AG09319 (cell line): Measurements from ENCODE around the gene CEACAM1.
"Not testable (repeated sequence)": the region's sequence is repeated elsewhere in the genome, so short reads cannot be mapped to it uniquely, and the experiment has no call there.

Experiments used
- DNase-seq: peaks from one replicate; pipeline ENCODE4 v3.0.0-alpha.2; 2010; ENCODE audit warnings: low read depth; ENCODE audit errors: extremely low read depth
- TF ChIP-seq, protein P1 (sequence below): IDR thresholded peaks from 2 replicates; pipeline ENCODE4 v1.5.1; 2011; ENCODE audit warnings: low read depth, mild to moderate bottlenecking, inconsistent platforms, low read length, moderate library complexity

CEACAM1 gene

DNA sequence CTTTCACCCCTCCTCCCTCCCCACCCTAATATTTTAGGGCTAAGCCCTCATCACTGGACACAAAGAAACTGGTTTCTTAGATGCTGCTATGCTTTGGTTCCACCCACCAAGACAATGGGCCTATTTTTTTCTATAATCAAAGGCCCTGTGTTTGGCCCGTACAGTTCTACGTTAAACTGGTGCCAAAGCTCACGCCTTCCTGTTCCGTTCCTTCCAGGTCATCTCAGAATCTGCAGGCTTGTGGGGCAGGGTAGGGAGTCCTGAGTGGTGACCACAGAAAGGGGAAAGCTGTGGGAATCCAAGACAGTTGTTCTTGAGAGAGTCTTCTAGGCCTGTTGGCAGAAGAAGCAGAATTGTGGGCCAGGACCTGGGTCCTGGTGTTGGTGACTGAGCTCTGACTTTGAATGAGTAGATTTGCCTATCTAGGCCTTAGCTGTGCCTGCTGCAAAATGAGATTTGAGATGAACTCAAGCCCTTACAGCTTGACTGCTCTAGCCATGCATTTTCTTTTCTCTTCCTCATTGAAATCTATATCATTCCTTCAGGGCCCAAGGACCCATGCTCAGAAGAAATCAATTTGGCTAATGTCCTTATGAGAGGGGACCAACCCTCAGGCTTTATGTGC, 66.5 kb downstream of the CEACAM1 start:
- TF ChIP-seq, protein P1, sequence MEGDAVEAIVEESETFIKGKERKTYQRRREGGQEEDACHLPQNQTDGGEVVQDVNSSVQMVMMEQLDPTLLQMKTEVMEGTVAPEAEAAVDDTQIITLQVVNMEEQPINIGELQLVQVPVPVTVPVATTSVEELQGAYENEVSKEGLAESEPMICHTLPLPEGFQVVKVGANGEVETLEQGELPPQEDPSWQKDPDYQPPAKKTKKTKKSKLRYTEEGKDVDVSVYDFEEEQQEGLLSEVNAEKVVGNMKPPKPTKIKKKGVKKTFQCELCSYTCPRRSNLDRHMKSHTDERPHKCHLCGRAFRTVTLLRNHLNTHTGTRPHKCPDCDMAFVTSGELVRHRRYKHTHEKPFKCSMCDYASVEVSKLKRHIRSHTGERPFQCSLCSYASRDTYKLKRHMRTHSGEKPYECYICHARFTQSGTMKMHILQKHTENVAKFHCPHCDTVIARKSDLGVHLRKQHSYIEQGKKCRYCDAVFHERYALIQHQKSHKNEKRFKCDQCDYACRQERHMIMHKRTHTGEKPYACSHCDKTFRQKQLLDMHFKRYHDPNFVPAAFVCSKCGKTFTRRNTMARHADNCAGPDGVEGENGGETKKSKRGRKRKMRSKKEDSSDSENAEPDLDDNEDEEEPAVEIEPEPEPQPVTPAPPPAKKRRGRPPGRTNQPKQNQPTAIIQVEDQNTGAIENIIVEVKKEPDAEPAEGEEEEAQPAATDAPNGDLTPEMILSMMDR, result no peak
- DNase-seq, result no peak

DNA sequence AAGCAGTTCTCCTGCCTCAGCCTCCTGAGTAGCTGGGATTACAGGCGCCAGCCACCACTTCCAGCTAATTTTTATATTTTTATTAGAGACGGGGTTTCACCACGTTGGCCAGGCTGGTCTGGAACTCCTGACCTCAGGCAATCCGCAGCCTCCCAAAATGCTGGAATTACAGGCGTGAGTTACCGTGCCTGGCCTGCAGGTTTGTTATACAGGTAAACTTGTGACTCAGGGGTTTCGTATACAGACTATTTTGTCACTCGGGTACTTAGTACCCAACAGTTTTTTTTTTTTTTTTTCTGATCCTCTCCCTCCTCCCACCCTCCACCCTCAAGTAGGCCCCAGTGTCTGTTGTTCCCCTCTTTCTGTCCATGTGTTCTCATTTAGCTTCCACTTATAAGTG, 67.0 kb downstream of the CEACAM1 start:
- not testable (repeated sequence) for DNase-seq

DNA sequence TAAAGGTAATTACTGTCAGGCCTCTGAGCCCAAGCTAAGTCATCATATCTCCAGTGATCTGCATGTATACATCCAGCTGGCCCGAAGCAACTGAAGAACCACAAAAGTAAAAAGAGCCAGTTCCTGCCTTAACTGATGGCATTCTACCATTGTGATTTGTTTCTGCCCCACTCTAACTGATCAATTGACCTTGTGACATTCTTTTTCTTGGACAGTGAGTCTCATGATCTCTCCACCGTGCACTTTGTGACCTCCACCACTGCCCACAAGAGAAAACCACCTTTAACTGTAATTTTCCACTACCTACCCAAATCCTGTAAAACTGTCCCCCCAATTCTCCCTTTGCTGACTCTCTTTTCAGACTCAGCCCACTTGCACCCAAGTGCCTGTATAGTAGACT, 68.4 kb downstream of the CEACAM1 start:
- DNase-seq, result no peak
- TF ChIP-seq, protein P1, result no peak
